ENCODE data around the gene MMP20. TPM values are rescaled to one million over a fixed set of nuclear protein-coding genes. Genes with fewer than 3 reads are reported as not detected.

MMP20 gene
- total and polyA plus RNA-seq, 2 experiments from 2014 or later = not detected

- no peak overlapping the region for H3K27ac ChIP-seq (ENCODE audit: low read depth)
- H3F3A ChIP-seq (replicated peaks; ENCODE audit: low read depth) = no peaks in the 10 kb centered on the region
- Mint-ChIP-seq H3K4me3 (no peak overlapping the region), H3K27me3 (ENCODE audit: insufficient read depth, low read depth, poor library complexity) (no peaks in the 10 kb centered on the region), H3K36me3 (ENCODE audit: low read depth) (peaks cover 13% of the 10 kb centered on the region; the same call in 2 of the 3 replicates), H3K9me3 (peaks cover 11% of the 10 kb centered on the region; the same call in 2 of the 3 replicates), H3K4me1 (peaks cover 25% of the 10 kb centered on the region), H3K27ac (no peak overlapping the region)
- DNase-seq (ENCODE audit: low spot score) (no peak), ATAC-seq (no peak)
- H2AFZ ChIP-seq = 0 out of 2 replicates have a peak overlapping the region, but pooled peaks have one; percentile 18
- no peak for TF ChIP-seq ETS1 (IDR thresholded peaks at IDR 0.05)
- TF ChIP-seq ZNF114 (CRISPR knock-in tag; IDR thresholded peaks at IDR 0.05) = no peak
- no peak for TF ChIP-seq JUNB (IDR thresholded peaks at IDR 0.05; ENCODE audit: unreplicated experiment)
- no peak for TF ChIP-seq POLR2AphosphoS5 (IDR thresholded peaks at IDR 0.05; ENCODE audit: low read depth)
- TF ChIP-seq CREB1 (CRISPR knock-in tag; IDR thresholded peaks at IDR 0.05; ENCODE audit: low read depth) = no peak
- H3K9me2 ChIP-seq (ENCODE audit: insufficient read depth) = no peaks in the 10 kb centered on the region
- H3K4me2 ChIP-seq = no peak overlapping the region
- no peaks in the 10 kb centered on the region for H4K20me1 ChIP-seq (replicated peaks; ENCODE audit: insufficient read depth)
- H3K4me3 ChIP-seq = no peak overlapping the region
- H3K36me3 ChIP-seq (ENCODE audit: insufficient read depth) = no peaks in the 10 kb centered on the region
- no peaks in the 10 kb centered on the region for H3K79me2 ChIP-seq (replicated peaks; ENCODE audit: insufficient read depth)
- peaks cover 26% of the 10 kb centered on the region for H3K4me1 ChIP-seq (ENCODE audit: insufficient read depth)
- no peaks in the 10 kb centered on the region for H3K27me3 ChIP-seq (ENCODE audit: insufficient read depth)
These were observed 70.0 kb downstream of the MMP20 start for GRCh38 chr11:102555091-102555490.

GRCh38 chr11:102553835-102554282 is 71.3 kb downstream of the MMP20 start:
- H3K36me3 Mint-ChIP-seq (ENCODE audit: low read depth) = peaks cover 13% of the 10 kb centered on the region; the same call in 2 of the 3 replicates
- H3K27ac Mint-ChIP-seq = no peak overlapping the region
- no peak for DNase-seq (ENCODE audit: low spot score)
- TF ChIP-seq ZNF331 (CRISPR knock-in tag; IDR thresholded peaks at IDR 0.05; ENCODE audit: low read depth) = no peak
- TF ChIP-seq POLR2AphosphoS5 (IDR thresholded peaks at IDR 0.05; ENCODE audit: low read depth) = no peak
- TF ChIP-seq CREB1 (CRISPR knock-in tag; IDR thresholded peaks at IDR 0.05; ENCODE audit: low read depth) = no peak
- no peak for TF ChIP-seq ZNF462 (CRISPR knock-in tag; IDR thresholded peaks at IDR 0.05)
- no peak for TF ChIP-seq ETS1 (IDR thresholded peaks at IDR 0.05)
- TF ChIP-seq ZNF114 (CRISPR knock-in tag; IDR thresholded peaks at IDR 0.05) = no peak
- Histone ChIP-seq H3K4me3 (no peak overlapping the region), H3K9me2 (ENCODE audit: insufficient read depth) (no peaks in the 10 kb centered on the region), H3F3A (replicated peaks; ENCODE audit: low read depth) (no peaks in the 10 kb centered on the region), H3K27me3 (ENCODE audit: insufficient read depth) (no peaks in the 10 kb centered on the region), H3K27ac (ENCODE audit: low read depth) (no peak overlapping the region), H3K4me1 (ENCODE audit: insufficient read depth) (peaks cover 15% of the 10 kb centered on the region; the same call in 1 of the 2 replicates), H4K20me1 (replicated peaks; ENCODE audit: insufficient read depth) (no peaks in the 10 kb centered on the region), H3K79me2 (replicated peaks; ENCODE audit: insufficient read depth) (no peaks in the 10 kb centered on the region), H2AFZ (no peak overlapping the region), H3K4me2 (no peak overlapping the region), H3K36me3 (ENCODE audit: insufficient read depth) (no peaks in the 10 kb centered on the region)
- H3K27me3 Mint-ChIP-seq (ENCODE audit: insufficient read depth, low read depth, poor library complexity) = no peaks in the 10 kb centered on the region
- H3K9me3 Mint-ChIP-seq = peaks cover 11% of the 10 kb centered on the region; the same call in 2 of the 3 replicates
- H3K4me1 Mint-ChIP-seq = peaks cover 13% of the 10 kb centered on the region
- no peak for ATAC-seq
- no peak overlapping the region for H3K4me3 Mint-ChIP-seq
